HG03460 (cell line): ENCODE data around the gene MAD2L1BP.
"Not testable (repeated sequence)": the region's sequence is repeated elsewhere in the genome, so short reads cannot be mapped to it uniquely, and the experiment has no call there.

ENCODE experiments used
- ATAC-seq: cut with Tn5 transposase; IDR thresholded peaks from one replicate; pipeline ENCODE4 v1.9.1; 2021; ENCODE audit not compliant: unreplicated experiment

MAD2L1BP gene

GRCh38 chr6:43635387-43636307 lies at the start of gene MAD2L1BP:
Gene MAD2L1BP, plus strand, starts transcription at chr6:43635840. Its CDS starts 36 bp downstream, at chr6:43635876.
- peak; percentile 91 for ATAC-seq

GRCh38 chr6:43588194-43588593 lies 47.4 kb upstream of the MAD2L1BP start:
- ATAC-seq, result no peak

- ATAC-seq, result not testable (repeated sequence)
These were observed 46.1 kb upstream of the MAD2L1BP start for GRCh38 chr6:43589564-43589963.

- ATAC-seq, result no peak
These were observed 41.7 kb upstream of the MAD2L1BP start for GRCh38 chr6:43593938-43594337.

GRCh38 chr6:43600595-43600994 lies 35.0 kb upstream of the MAD2L1BP start:
- ATAC-seq, result no peak

GRCh38 chr6:43604174-43604573 lies 31.5 kb upstream of the MAD2L1BP start:
- ATAC-seq, result no peak

GRCh38 chr6:43606019-43606418 lies 29.6 kb upstream of the MAD2L1BP start:
- ATAC-seq, result no peak

GRCh38 chr6:43608310-43608763 lies 27.3 kb upstream of the MAD2L1BP start:
- no peak for ATAC-seq

GRCh38 chr6:43608807-43609206 lies 26.8 kb upstream of the MAD2L1BP start:
- ATAC-seq, result no peak

GRCh38 chr6:43609402-43609801 lies 26.2 kb upstream of the MAD2L1BP start:
- no peak for ATAC-seq

GRCh38 chr6:43610431-43610830 lies 25.2 kb upstream of the MAD2L1BP start:
- ATAC-seq, result no peak

GRCh38 chr6:43613721-43614395 lies 21.8 kb upstream of the MAD2L1BP start:
- ATAC-seq, result no peak

GRCh38 chr6:43614396-43614730 lies 21.3 kb upstream of the MAD2L1BP start:
- ATAC-seq, result no peak

- ATAC-seq, result no peak
These were observed 18.7 kb upstream of the MAD2L1BP start for GRCh38 chr6:43616725-43617472.

GRCh38 chr6:43621078-43621835 lies 14.4 kb upstream of the MAD2L1BP start:
- ATAC-seq, result no peak

- no peak for ATAC-seq
These were observed 13.8 kb upstream of the MAD2L1BP start for GRCh38 chr6:43621836-43622180.

- ATAC-seq, result no peak
These were observed 13.1 kb upstream of the MAD2L1BP start for GRCh38 chr6:43622541-43622940.

- no peak for ATAC-seq
These were observed 11.5 kb upstream of the MAD2L1BP start for GRCh38 chr6:43623880-43624785.

- no peak for ATAC-seq
These were observed 10.8 kb upstream of the MAD2L1BP start for GRCh38 chr6:43624786-43625288.
